ENCODE results near the gene C1QTNF12. TPM values are rescaled to one million over a fixed set of nuclear protein-coding genes. Genes with fewer than 3 reads are reported as not detected.

The C1QTNF12 gene
- total and polyA plus RNA-seq, 5 donors from 2014 or later: 0.39 to 6.2 TPM; not detected in 3

DNA sequence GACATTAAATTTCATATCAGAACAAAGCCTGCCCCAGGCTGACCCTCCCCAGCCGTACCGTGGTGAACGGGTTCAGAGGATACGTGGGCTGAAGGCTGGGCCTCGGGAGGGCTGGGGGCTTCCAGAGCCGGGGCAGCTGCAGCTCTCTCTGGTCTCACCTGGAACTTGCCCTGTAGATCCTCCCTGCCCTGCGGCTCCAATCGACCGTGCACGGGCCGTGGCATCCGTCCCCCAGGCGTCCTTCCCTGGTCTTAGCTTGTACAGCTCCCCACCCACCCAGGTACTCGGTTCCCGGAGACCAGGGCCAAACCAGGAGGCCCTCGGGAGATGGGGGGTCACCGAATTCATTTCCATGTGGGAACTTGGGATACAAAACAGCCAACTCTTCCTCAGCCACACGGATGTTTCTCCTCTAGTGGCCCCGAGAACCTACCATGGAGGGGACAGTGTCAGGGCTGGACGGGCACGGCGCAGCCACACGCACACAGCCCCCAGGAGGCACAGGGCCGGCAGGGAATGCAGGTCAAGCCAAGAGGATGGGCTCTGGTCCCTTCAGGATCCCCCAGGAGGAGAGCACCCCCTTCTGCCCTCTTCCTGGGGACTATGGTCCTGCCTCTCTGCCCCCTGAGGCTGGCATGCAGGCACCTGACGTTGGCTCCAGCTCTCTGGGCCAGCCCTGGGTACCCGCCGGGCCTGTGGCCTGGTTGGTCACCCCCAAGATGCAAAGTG is 11.3 kb downstream of the C1QTNF12 start:
- ATAC-seq (ENCODE audit: low read depth in 2 of 2): no peak
- Mint-ChIP-seq H3K4me3 (peak overlapping the region; percentile 64 to 85 (median 74)), H3K27ac (peak overlapping the region in 1 of 3 donors; percentile 63)

DNA sequence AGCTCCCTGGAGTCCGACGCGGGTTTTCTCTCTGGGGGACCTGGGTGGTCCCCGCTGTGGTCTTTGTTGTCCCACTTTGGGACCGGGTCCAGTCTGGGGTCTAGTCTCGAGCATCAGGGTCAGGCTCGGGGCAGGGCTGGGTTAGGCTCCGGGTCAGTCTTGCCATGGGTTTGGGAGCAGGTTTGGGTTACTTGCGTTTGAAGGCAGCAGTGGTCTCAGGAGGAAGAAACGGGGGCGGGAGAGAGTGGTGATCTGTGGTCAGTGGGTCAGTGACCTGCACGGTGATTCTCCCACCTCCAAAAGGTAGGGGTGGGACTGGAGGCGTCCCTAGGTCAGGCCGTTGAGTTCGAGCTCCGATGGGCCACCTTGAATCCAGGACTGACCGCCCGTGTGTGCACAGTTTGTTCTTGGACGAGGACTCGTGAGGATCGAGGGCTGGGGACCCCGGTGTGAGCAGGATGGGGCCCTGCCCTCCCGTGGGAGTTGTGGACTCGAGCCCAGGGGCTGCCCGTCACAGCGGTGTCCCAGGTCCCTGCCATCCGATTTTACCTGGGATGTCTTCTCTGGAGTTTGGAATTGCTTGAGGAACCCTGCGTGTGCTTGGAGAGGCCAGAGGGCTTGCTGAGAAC is 12.2 kb downstream of the C1QTNF12 start:
- no peak overlapping the region for H3K27ac ChIP-seq (ENCODE audit: insufficient read depth, low read length, poor library complexity, severe bottlenecking)

More for the DNA sequence above, 11.3 kb downstream of the C1QTNF12 start:
- Mint-ChIP-seq H3K27me3 (no peaks in the 10 kb centered on the region), H3K4me1 (peaks cover 0 to 30% (median 13%) of the 10 kb centered on the region in 4 donors), H3K36me3 (peaks cover 3% of the 10 kb centered on the region), H3K9me3 (no peaks in the 10 kb centered on the region)
- Histone ChIP-seq H3K27me3 (ENCODE audit: control insufficient read depth, insufficient read depth, low read length) (no peaks in the 10 kb centered on the region), H3K27ac (ENCODE audit: insufficient read depth, low read length, poor library complexity, severe bottlenecking) (no peak overlapping the region), H3K4me1 (ENCODE audit: control insufficient read depth, insufficient read depth, low read length, poor library complexity, severe bottlenecking) (peaks cover 17% of the 10 kb centered on the region), H3K9me3 (ENCODE audit: control insufficient read depth in 2 of 2, low read length in 2 of 2) (no peaks in the 10 kb centered on the region), H3K4me3 (ENCODE audit: low read depth, low read length) (no peak overlapping the region), H3K36me3 (ENCODE audit: control insufficient read depth, insufficient read depth, low read length) (no peaks in the 10 kb centered on the region)
- no peak for DNase-seq

DNA sequence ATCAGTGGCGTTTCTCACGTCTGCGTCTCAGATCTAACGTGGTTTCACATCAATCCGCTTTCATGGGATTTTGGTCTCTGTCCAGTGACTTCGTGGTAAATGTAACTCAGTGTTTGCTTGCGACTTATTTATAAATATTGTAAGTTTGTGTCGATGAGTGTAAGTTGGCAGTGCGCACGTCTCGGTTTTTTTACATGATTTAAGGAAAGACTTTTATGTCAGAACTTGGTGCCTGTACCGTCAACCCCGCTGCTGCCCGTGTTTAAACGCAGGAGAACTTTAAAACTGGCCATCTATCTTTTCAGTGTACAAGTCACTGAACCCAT is 13.0 kb downstream of the C1QTNF12 start:
- DNase-seq (no peak), ATAC-seq (ENCODE audit: low read depth in 2 of 2) (no peak)
- Histone ChIP-seq H3K9me3 (ENCODE audit: control insufficient read depth in 2 of 2, low read length in 2 of 2) (no peaks in the 10 kb centered on the region), H3K36me3 (ENCODE audit: control insufficient read depth, insufficient read depth, low read length) (peaks cover 5% of the 10 kb centered on the region), H3K27me3 (ENCODE audit: control insufficient read depth, insufficient read depth, low read length) (no peaks in the 10 kb centered on the region), H3K27ac (ENCODE audit: insufficient read depth, low read length, poor library complexity, severe bottlenecking) (no peak overlapping the region), H3K4me1 (ENCODE audit: control insufficient read depth, insufficient read depth, low read length, poor library complexity, severe bottlenecking) (peaks cover 27% of the 10 kb centered on the region), H3K4me3 (ENCODE audit: low read depth, low read length) (no peak overlapping the region)
- peak overlapping the region in 2 of 3 donors; percentile 63 to 85 for H3K27ac Mint-ChIP-seq
- H3K36me3 Mint-ChIP-seq: peaks cover 3% of the 10 kb centered on the region
- peaks cover 0 to 45% (median 15%) of the 10 kb centered on the region in 4 donors for H3K4me1 Mint-ChIP-seq
- H3K9me3 Mint-ChIP-seq: no peaks in the 10 kb centered on the region
- H3K27me3 Mint-ChIP-seq: no peaks in the 10 kb centered on the region
- H3K4me3 Mint-ChIP-seq: peak overlapping the region; percentile 64 to 85 (median 74)

More for the DNA sequence above, 12.2 kb downstream of the C1QTNF12 start:
- Histone ChIP-seq H3K4me1 (ENCODE audit: control insufficient read depth, insufficient read depth, low read length, poor library complexity, severe bottlenecking) (peaks cover 25% of the 10 kb centered on the region), H3K36me3 (ENCODE audit: control insufficient read depth, insufficient read depth, low read length) (no peaks in the 10 kb centered on the region), H3K27me3 (ENCODE audit: control insufficient read depth, insufficient read depth, low read length) (no peaks in the 10 kb centered on the region), H3K4me3 (ENCODE audit: low read depth, low read length) (no peak overlapping the region), H3K9me3 (ENCODE audit: control insufficient read depth in 2 of 2, low read length in 2 of 2) (no peaks in the 10 kb centered on the region)
- Mint-ChIP-seq H3K27me3 (no peaks in the 10 kb centered on the region), H3K27ac (peak overlapping the region in 2 of 3 donors; percentile 63 to 85), H3K4me3 (peak overlapping the region; percentile 64 to 85 (median 74)), H3K4me1 (peaks cover 0 to 38% (median 15%) of the 10 kb centered on the region in 4 donors), H3K9me3 (no peaks in the 10 kb centered on the region), H3K36me3 (peaks cover 3% of the 10 kb centered on the region)
- DNase-seq (no peak), ATAC-seq (ENCODE audit: low read depth in 2 of 2) (no peak)

DNA sequence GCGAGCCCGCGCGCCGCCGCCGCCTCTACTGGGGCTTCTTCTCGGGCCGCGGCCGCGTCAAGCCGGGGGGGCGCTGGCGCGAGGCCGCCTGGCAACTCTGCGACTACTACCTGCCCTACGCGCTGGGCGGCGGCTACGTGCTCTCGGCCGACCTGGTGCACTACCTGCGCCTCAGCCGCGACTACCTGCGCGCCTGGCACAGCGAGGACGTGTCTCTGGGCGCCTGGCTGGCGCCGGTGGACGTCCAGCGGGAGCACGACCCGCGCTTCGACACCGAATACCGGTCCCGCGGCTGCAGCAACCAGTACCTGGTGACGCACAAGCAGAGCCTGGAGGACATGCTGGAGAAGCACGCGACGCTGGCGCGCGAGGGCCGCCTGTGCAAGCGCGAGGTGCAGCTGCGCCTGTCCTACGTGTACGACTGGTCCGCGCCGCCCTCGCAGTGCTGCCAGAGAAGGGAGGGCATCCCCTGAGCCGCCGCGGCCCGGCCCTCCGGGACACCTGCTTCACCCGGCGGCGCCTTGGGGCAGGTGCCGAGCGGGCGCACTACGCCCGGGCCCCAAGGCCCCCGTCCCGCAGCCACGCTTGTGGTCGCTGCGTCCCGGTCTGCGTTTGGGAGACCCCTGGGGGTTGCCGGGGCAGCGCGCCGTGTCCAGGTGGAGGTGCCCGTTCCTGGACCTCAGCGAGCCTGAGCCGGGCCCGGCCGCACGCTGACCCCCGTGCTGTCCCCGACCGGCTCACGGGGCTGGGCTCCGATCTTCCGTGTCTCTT is 13.5 kb downstream of the C1QTNF12 start:
- Mint-ChIP-seq H3K27me3 (no peaks in the 10 kb centered on the region), H3K36me3 (peaks cover 3% of the 10 kb centered on the region), H3K4me1 (peaks cover 0 to 47% (median 15%) of the 10 kb centered on the region in 4 donors), H3K27ac (peak overlapping the region in 2 of 3 donors; percentile 63 to 85), H3K4me3 (peak overlapping the region; percentile 64 to 85 (median 78)), H3K9me3 (no peaks in the 10 kb centered on the region)
- no peaks in the 10 kb centered on the region for H3K27me3 ChIP-seq (ENCODE audit: control insufficient read depth, insufficient read depth, low read length)
- H3K9me3 ChIP-seq (ENCODE audit: control insufficient read depth in 2 of 2, low read length in 2 of 2): no peaks in the 10 kb centered on the region
- peaks cover 29% of the 10 kb centered on the region for H3K4me1 ChIP-seq (ENCODE audit: control insufficient read depth, insufficient read depth, low read length, poor library complexity, severe bottlenecking)
- no peak overlapping the region for H3K27ac ChIP-seq (ENCODE audit: insufficient read depth, low read length, poor library complexity, severe bottlenecking)
- no peak overlapping the region for H3K4me3 ChIP-seq (ENCODE audit: low read depth, low read length)
- DNase-seq (no peak), ATAC-seq (ENCODE audit: low read depth in 2 of 2) (no peak)
- H3K36me3 ChIP-seq (ENCODE audit: control insufficient read depth, insufficient read depth, low read length): peaks cover 10% of the 10 kb centered on the region

DNA sequence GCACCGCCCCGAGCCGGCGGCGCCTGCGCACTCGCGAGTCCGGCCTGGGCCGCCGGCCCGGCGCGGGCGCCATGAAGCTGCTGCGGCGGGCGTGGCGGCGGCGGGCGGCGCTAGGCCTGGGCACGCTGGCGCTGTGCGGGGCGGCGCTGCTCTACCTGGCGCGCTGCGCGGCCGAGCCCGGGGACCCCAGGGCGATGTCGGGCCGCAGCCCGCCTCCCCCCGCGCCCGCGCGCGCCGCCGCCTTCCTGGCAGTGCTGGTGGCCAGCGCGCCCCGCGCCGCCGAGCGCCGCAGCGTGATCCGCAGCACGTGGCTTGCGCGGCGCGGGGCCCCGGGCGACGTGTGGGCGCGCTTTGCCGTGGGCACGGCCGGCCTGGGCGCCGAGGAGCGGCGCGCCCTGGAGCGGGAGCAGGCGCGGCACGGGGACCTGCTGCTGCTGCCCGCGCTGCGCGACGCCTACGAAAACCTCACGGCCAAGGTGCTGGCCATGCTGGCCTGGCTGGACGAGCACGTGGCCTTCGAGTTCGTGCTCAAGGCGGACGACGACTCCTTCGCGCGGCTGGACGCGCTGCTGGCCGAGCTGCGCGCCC is 14.2 kb downstream of the C1QTNF12 start, which contains the start of gene B3GALT6:
TSS of gene B3GALT6 (plus strand) at position 30 of the 588 bp plus-strand sequence. CDS start at position 72, 42 bp downstream.
- ATAC-seq (ENCODE audit: low read depth in 2 of 2): no peak
- no peaks in the 10 kb centered on the region for H3K9me3 Mint-ChIP-seq
- peaks cover 3% of the 10 kb centered on the region for H3K36me3 Mint-ChIP-seq
- Histone ChIP-seq H3K9me3 (ENCODE audit: control insufficient read depth in 2 of 2, low read length in 2 of 2) (no peaks in the 10 kb centered on the region), H3K4me3 (ENCODE audit: low read depth, low read length) (peak within 1 kb of the TSS; percentile 94), H3K27ac (ENCODE audit: insufficient read depth, low read length, poor library complexity, severe bottlenecking) (peak within 1 kb of the TSS; percentile 93), H3K4me1 (ENCODE audit: control insufficient read depth, insufficient read depth, low read length, poor library complexity, severe bottlenecking) (peaks cover 29% of the 10 kb centered on the region), H3K36me3 (ENCODE audit: control insufficient read depth, insufficient read depth, low read length) (peaks cover 14% of the 10 kb centered on the region), H3K27me3 (ENCODE audit: control insufficient read depth, insufficient read depth, low read length) (no peaks in the 10 kb centered on the region)
- DNase-seq: no peak
- peak within 1 kb of the TSS; percentile 95 to 100 (median 96) for H3K4me3 Mint-ChIP-seq
- peak within 1 kb of the TSS; percentile 80 to 96 (median 94) for H3K27ac Mint-ChIP-seq
- peaks cover 0 to 49% (median 15%) of the 10 kb centered on the region in 4 donors for H3K4me1 Mint-ChIP-seq
- no peaks in the 10 kb centered on the region for H3K27me3 Mint-ChIP-seq

DNA sequence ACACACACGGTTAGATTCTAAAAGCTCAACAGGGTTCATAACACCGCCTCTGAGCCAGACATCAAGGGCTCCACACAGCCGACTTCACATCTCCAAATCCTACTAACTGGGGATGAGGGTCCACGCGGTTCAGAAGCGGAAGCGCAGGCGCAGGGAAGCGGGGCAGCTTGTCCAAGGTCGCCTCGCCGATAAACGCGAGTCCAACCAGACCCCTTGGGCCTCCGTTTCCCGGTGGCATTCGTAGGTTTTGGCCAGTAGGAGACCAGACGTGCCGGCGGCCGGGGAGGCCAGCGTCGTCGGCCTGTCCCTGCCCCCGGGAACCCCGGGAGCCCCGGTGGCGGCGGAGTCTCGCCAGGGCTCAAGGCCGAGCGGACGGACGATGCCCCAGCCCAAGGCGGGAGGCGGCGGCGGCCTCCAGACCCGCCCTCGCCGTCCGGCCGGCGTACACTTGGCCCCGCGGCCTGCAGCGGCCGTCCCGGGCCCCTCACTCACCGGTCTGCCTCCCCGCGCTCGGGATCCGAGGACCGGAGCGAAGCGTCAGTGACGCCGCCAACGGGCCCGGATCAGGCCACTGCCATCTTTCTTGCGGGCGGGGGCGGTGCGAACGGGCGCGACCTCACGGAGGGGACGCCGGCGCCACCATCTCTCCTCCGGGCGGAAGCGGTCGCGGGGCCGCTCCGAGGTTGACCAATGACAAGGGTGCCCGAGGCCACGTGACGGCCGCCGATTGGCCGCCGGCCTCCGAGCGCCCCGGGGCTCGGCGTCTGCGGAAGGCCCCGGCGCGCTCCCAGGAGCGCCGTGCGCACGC is 14.9 kb downstream of the C1QTNF12 start, which contains the start of gene SDF4:
TSS of gene SDF4 (minus strand) at position 602 of the 808 bp plus-strand sequence. CDS start 3,229 bp downstream, outside the sequence.
- Histone ChIP-seq H3K4me1 (ENCODE audit: control insufficient read depth, insufficient read depth, low read length, poor library complexity, severe bottlenecking) (peaks cover 29% of the 10 kb centered on the region), H3K36me3 (ENCODE audit: control insufficient read depth, insufficient read depth, low read length) (peaks cover 18% of the 10 kb centered on the region), H3K9me3 (ENCODE audit: control insufficient read depth in 2 of 2, low read length in 2 of 2) (no peaks in the 10 kb centered on the region), H3K4me3 (ENCODE audit: low read depth, low read length) (peak within 1 kb of the TSS; percentile 94), H3K27ac (ENCODE audit: insufficient read depth, low read length, poor library complexity, severe bottlenecking) (peak within 1 kb of the TSS; percentile 93), H3K27me3 (ENCODE audit: control insufficient read depth, insufficient read depth, low read length) (no peaks in the 10 kb centered on the region)
- ATAC-seq (ENCODE audit: low read depth in 2 of 2) (peak; percentile 96), DNase-seq (peak; percentile 95 to 99 (median 96))
- Mint-ChIP-seq H3K4me3 (peak within 1 kb of the TSS; percentile 95 to 100 (median 96)), H3K27ac (peak within 1 kb of the TSS; percentile 80 to 96 (median 94)), H3K27me3 (no peaks in the 10 kb centered on the region), H3K9me3 (no peaks in the 10 kb centered on the region), H3K36me3 (peaks cover 3% of the 10 kb centered on the region), H3K4me1 (peaks cover 0 to 49% (median 15%) of the 10 kb centered on the region in 4 donors)
